Measurements from ENCODE around the gene GLIPR1L1. TPM values are rescaled to one million over a fixed set of nuclear protein-coding genes. Genes with fewer than 3 reads are reported as not detected.
A peak's percentile ranks its signal among the peaks of the same experiment; 100 is the strongest.

GLIPR1L1 gene
- total RNA-seq, 2 donors from 2014 or later: not detected

- Histone ChIP-seq H3K4me1 (peaks cover 12% of the 10 kb centered on the region), H3K27me3 (no peaks in the 10 kb centered on the region), H3K36me3 (replicated peaks in 1 of 2; ENCODE audit: insufficient read depth in 1 of 2, low read depth in 2 of 2) (no peaks in the 10 kb centered on the region), H3K9me3 (no peaks in the 10 kb centered on the region), H3K4me3 (no peak overlapping the region), H3K27ac (no peak overlapping the region)
- whole genome bisulfite sequencing, 2 donors: 35 to 49% methylated on average over 3 of the region's 3 CpGs
- TF ChIP-seq CTCF (IDR thresholded peaks at IDR 0.05) (no peak), POLR2A (IDR thresholded peaks at IDR 0.05) (no peak)
- DNase-seq: peak; percentile 11 to 58 (median 30)
- ATAC-seq: peak; percentile 53
- intact Hi-C loops (cut with DNase I): no loop called here
Observed at GRCh38 chr12:75317784-75318183, 16.7 kb upstream of the GLIPR1L1 start.

- no peak for TF ChIP-seq POLR2A (IDR thresholded peaks at IDR 0.05)
- no peak for TF ChIP-seq CTCF (IDR thresholded peaks at IDR 0.05)
- ATAC-seq: no peak
Observed at GRCh38 chr12:75322464-75322863, 12.0 kb upstream of the GLIPR1L1 start.

GRCh38 chr12:75323663-75324062, 10.8 kb upstream of the GLIPR1L1 start:
- ATAC-seq (no peak), DNase-seq (no peak)
- Histone ChIP-seq H3K4me3 (no peak overlapping the region), H3K27ac (no peak overlapping the region), H3K27me3 (no peaks in the 10 kb centered on the region), H3K9me3 (no peaks in the 10 kb centered on the region), H3K4me1 (no peaks in the 10 kb centered on the region), H3K36me3 (replicated peaks in 1 of 2; ENCODE audit: insufficient read depth in 1 of 2, low read depth in 2 of 2) (no peaks in the 10 kb centered on the region)
- TF ChIP-seq POLR2A (IDR thresholded peaks at IDR 0.05) (no peak), CTCF (IDR thresholded peaks at IDR 0.05) (no peak)
- intact Hi-C loops (cut with DNase I): no loop called here
- 57 to 78% methylated on average over 3 of the region's 3 CpGs for WGBS, 2 donors

More at GRCh38 chr12:75322464-75322863, 12.0 kb upstream of the GLIPR1L1 start:
- no peaks in the 10 kb centered on the region for H3K36me3 ChIP-seq (replicated peaks in 1 of 2; ENCODE audit: insufficient read depth in 1 of 2, low read depth in 2 of 2)
- H3K27ac ChIP-seq: no peak overlapping the region
- peaks cover 11% of the 10 kb centered on the region for H3K4me1 ChIP-seq
- intact Hi-C loops (cut with DNase I): no loop called here
- no peak for DNase-seq
- WGBS, 2 donors: 0% methylated on average over 1 of the region's 1 CpG
- H3K27me3 ChIP-seq: no peaks in the 10 kb centered on the region
- H3K4me3 ChIP-seq: no peak overlapping the region
- no peaks in the 10 kb centered on the region for H3K9me3 ChIP-seq

GRCh38 chr12:75327642-75328041, 6.8 kb upstream of the GLIPR1L1 start:
- no peak overlapping the region for H3K27ac ChIP-seq
- H3K36me3 ChIP-seq (replicated peaks in 1 of 2; ENCODE audit: insufficient read depth in 1 of 2, low read depth in 2 of 2): no peaks in the 10 kb centered on the region
- peaks cover 7% of the 10 kb centered on the region for H3K4me1 ChIP-seq
- no peaks in the 10 kb centered on the region for H3K9me3 ChIP-seq
- DNase-seq: no peak
- H3K4me3 ChIP-seq: no peak overlapping the region
- intact Hi-C loops (cut with DNase I): no loop called here
- TF ChIP-seq CTCF (IDR thresholded peaks at IDR 0.05): no peak
- TF ChIP-seq POLR2A (IDR thresholded peaks at IDR 0.05): no peak
- H3K27me3 ChIP-seq: no peaks in the 10 kb centered on the region
- WGBS, 2 donors: 88% methylated on average over 1 of the region's 1 CpG
- ATAC-seq: no peak
